ENCODE data around the gene ABHD14A. TPM values are rescaled to one million over a fixed set of nuclear protein-coding genes. Genes with fewer than 3 reads are reported as not detected.
A peak's percentile ranks its signal among the peaks of the same experiment; 100 is the strongest.
"Not testable (repeated sequence)": the region's sequence is repeated elsewhere in the genome, so short reads cannot be mapped to it uniquely, and the experiment has no call there.

The ABHD14A gene
- 17.8 TPM for total RNA-seq
- long read RNA-seq, transcript ABHD14A-201 (5 exons, 1,062 nt), result major isoform, 25 of 38 reads
- long read RNA-seq, partial matches to known transcripts, result 6 of 38 reads
- long read RNA-seq, other reads (novel, unspliced or antisense), result 7 of 38 reads

- peak; percentile 86 to 88 for ATAC-seq
Observed at GRCh38 chr3:51974963-51975851, at the start of gene ABHD14A. ABHD14A (plus strand) TSS chr3:51975064; CDS start chr3:51975136, 72 bp downstream.

GRCh38 chr3:51927061-51927977 lies 47.5 kb upstream of the ABHD14A start:
- no peak for DNase-seq

More at GRCh38 chr3:51974963-51975851, at the start of gene ABHD14A:
- peak; percentile 83 for DNase-seq
- no peaks in the 10 kb centered on the region for H3K36me3 ChIP-seq
- intact Hi-C loops (cut with DNase I), result no loop called here
- peak within 1 kb of the TSS; percentile 97 for H3K27ac ChIP-seq
- no peak for TF ChIP-seq CTCF (IDR thresholded peaks at IDR 0.05)
- no peaks in the 10 kb centered on the region for H3K27me3 ChIP-seq (ENCODE audit: low read depth)
- no peaks in the 10 kb centered on the region for H3K9me3 ChIP-seq
- H3K4me1 ChIP-seq, result peaks cover 39% of the 10 kb centered on the region
- peak within 1 kb of the TSS; percentile 88 for H3K4me3 ChIP-seq

GRCh38 chr3:51928438-51928837 lies 46.4 kb upstream of the ABHD14A start:
- ATAC-seq (peak in 1 of 2 donors; percentile 22), DNase-seq (no peak)
- Histone ChIP-seq H3K36me3 (peaks cover 11% of the 10 kb centered on the region), H3K4me3 (no peak overlapping the region), H3K9me3 (no peaks in the 10 kb centered on the region), H3K27me3 (ENCODE audit: low read depth) (no peaks in the 10 kb centered on the region), H3K4me1 (no peaks in the 10 kb centered on the region), H3K27ac (no peak overlapping the region)
- intact Hi-C loops (cut with DNase I), result no loop called here
- TF ChIP-seq CTCF (IDR thresholded peaks at IDR 0.05), result no peak

More at GRCh38 chr3:51927061-51927977, 47.5 kb upstream of the ABHD14A start:
- H3K9me3 ChIP-seq, result no peaks in the 10 kb centered on the region
- H3K4me1 ChIP-seq, result no peaks in the 10 kb centered on the region
- H3K27ac ChIP-seq, result no peak overlapping the region
- intact Hi-C loops (cut with DNase I), result no loop called here
- ATAC-seq, result no peak
- no peak for TF ChIP-seq CTCF (IDR thresholded peaks at IDR 0.05)
- no peak overlapping the region for H3K4me3 ChIP-seq
- H3K36me3 ChIP-seq, result peaks cover under 1% of the 10 kb centered on the region
- H3K27me3 ChIP-seq (ENCODE audit: low read depth), result no peaks in the 10 kb centered on the region

- ATAC-seq, result peak in 1 of 2 donors; percentile 22
- H3K4me1 ChIP-seq; intact Hi-C loops (cut with DNase I); H3K4me3 ChIP-seq; H3K9me3 ChIP-seq; H3K27ac ChIP-seq; H3K27me3 ChIP-seq (ENCODE audit: low read depth); DNase-seq: not testable (repeated sequence)
- peaks cover 17% of the 10 kb centered on the region for H3K36me3 ChIP-seq
Observed at GRCh38 chr3:51928981-51929380, 45.9 kb upstream of the ABHD14A start.

GRCh38 chr3:51929420-51930003 lies 45.4 kb upstream of the ABHD14A start:
- intact Hi-C loops (cut with DNase I), result no loop called here
- ATAC-seq (peak in 1 of 2 donors; percentile 26), DNase-seq (no peak)
- Histone ChIP-seq H3K36me3 (peaks cover 22% of the 10 kb centered on the region), H3K4me3 (no peak overlapping the region), H3K4me1 (no peaks in the 10 kb centered on the region), H3K27ac (no peak overlapping the region), H3K9me3 (no peaks in the 10 kb centered on the region), H3K27me3 (ENCODE audit: low read depth) (no peaks in the 10 kb centered on the region)
- TF ChIP-seq CTCF (IDR thresholded peaks at IDR 0.05), result no peak

Measured in lower lobe of right lung (tissue), 2 donors.